ENCODE data around the gene NELFA. TPM values are rescaled to one million over a fixed set of nuclear protein-coding genes. Genes with fewer than 3 reads are reported as not detected.
A peak's percentile ranks its signal among the peaks of the same experiment; 100 is the strongest.
"Not testable (repeated sequence)": the region's sequence is repeated elsewhere in the genome, so short reads cannot be mapped to it uniquely, and the experiment has no call there.

NELFA gene
- total and polyA plus RNA-seq, 8 donors = 13.6 to 30.9 (median 19.1) TPM

- peak; percentile 2 to 15 (median 10) for ATAC-seq
- Histone ChIP-seq H3K36me3 (no peaks in the 10 kb centered on the region), H3K27ac (peak overlapping the region; percentile 90 to 99 (median 96)), H3K4me1 (peaks cover 0 to 15% (median 6%) of the 10 kb centered on the region in 3 donors), H3K27me3 (no peaks in the 10 kb centered on the region), H3K9me3 (no peaks in the 10 kb centered on the region), H3K4me3 (peak overlapping the region; percentile 79 to 91 (median 88))
- peak in 1 of 6 donors; percentile 72 for DNase-seq
- intact Hi-C loops (cut with DNase I) = no loop called here
- 0% methylated on average over 1 to 27 of the region's 27 CpGs for WGBS, 2 donors
- no peak for FAIRE-seq
- TF ChIP-seq CTCF (IDR thresholded peaks at IDR 0.05) = no peak
Observed at GRCh38 chr4:2008671-2008920, 178 bp downstream of the NELFA start.

GRCh38 chr4:2007804-2008670, 737 bp downstream of the NELFA start:
- H3K4me1 ChIP-seq = peaks cover 0 to 15% (median 6%) of the 10 kb centered on the region in 3 donors
- TF ChIP-seq CTCF (IDR thresholded peaks at IDR 0.05) = no peak
- ATAC-seq (no peak), FAIRE-seq (no peak), DNase-seq (peak in 3 of 6 donors; percentile 45 to 60 (median 46))
- H3K27ac ChIP-seq = peak overlapping the region in 2 of 4 donors; percentile 90 to 94
- WGBS, 2 donors = 1% methylated on average over 46 to 57 of the region's 57 CpGs
- H3K36me3 ChIP-seq = no peaks in the 10 kb centered on the region
- no peaks in the 10 kb centered on the region for H3K27me3 ChIP-seq
- intact Hi-C loops (cut with DNase I) = no loop called here
- H3K4me3 ChIP-seq = peak overlapping the region; percentile 79 to 91 (median 88)
- no peaks in the 10 kb centered on the region for H3K9me3 ChIP-seq

- Histone ChIP-seq H3K4me3 (peak overlapping the region in 2 of 4 donors; percentile 87 to 91), H3K9me3 (no peaks in the 10 kb centered on the region), H3K4me1 (peaks cover 0 to 15% (median 6%) of the 10 kb centered on the region in 3 donors), H3K36me3 (no peaks in the 10 kb centered on the region), H3K27ac (no peak overlapping the region), H3K27me3 (no peaks in the 10 kb centered on the region)
- ATAC-seq (no peak), DNase-seq (no peak), FAIRE-seq (no peak)
- TF ChIP-seq CTCF (IDR thresholded peaks at IDR 0.05) = no peak
- intact Hi-C loops (cut with DNase I) = no loop called here
- 68 to 73% methylated on average over 15 of the region's 15 CpGs for WGBS, 2 donors
Observed at GRCh38 chr4:2006956-2007653, 1.7 kb downstream of the NELFA start.

- no peak overlapping the region for H3K4me3 ChIP-seq
- peaks cover 0 to 15% (median 6%) of the 10 kb centered on the region in 3 donors for H3K4me1 ChIP-seq
- intact Hi-C loops (cut with DNase I) = no loop called here
- H3K27me3 ChIP-seq = no peaks in the 10 kb centered on the region
- FAIRE-seq (no peak), ATAC-seq (no peak), DNase-seq (no peak)
- H3K36me3 ChIP-seq = no peaks in the 10 kb centered on the region
- no peak for TF ChIP-seq CTCF (IDR thresholded peaks at IDR 0.05)
- no peaks in the 10 kb centered on the region for H3K9me3 ChIP-seq
- 91 to 94% methylated on average over 7 of the region's 7 CpGs for WGBS, 2 donors
- H3K27ac ChIP-seq = no peak overlapping the region
Observed at GRCh38 chr4:2006367-2006766, 2.4 kb downstream of the NELFA start.

- H3K9me3 ChIP-seq; H3K4me3 ChIP-seq; H3K27me3 ChIP-seq; ATAC-seq; H3K27ac ChIP-seq; H3K36me3 ChIP-seq; FAIRE-seq; intact Hi-C loops (cut with DNase I); DNase-seq: not testable (repeated sequence)
- WGBS, 2 donors = 95% methylated on average over 2 of the region's 2 CpGs
- H3K4me1 ChIP-seq = peaks cover 0 to 10% (median 6%) of the 10 kb centered on the region in 3 donors
Observed at GRCh38 chr4:2003361-2003760, 5.4 kb downstream of the NELFA start.

- FAIRE-seq; H3K4me1 ChIP-seq; ATAC-seq; H3K9me3 ChIP-seq; H3K4me3 ChIP-seq; H3K36me3 ChIP-seq; intact Hi-C loops (cut with DNase I); DNase-seq; H3K27me3 ChIP-seq; H3K27ac ChIP-seq: not testable (repeated sequence)
- 89 to 91% methylated on average over 4 of the region's 4 CpGs for WGBS, 2 donors
Observed at GRCh38 chr4:1999308-1999707, 9.5 kb downstream of the NELFA start.
